ENCODE results near the gene IDI1.

IDI1 gene

GRCh38 chr10:1020460-1020859 lies 28.5 kb downstream of the IDI1 start:
- Histone ChIP-seq H4K20me1 (ENCODE audit: insufficient read depth, low read length, poor library complexity, severe bottlenecking) (peaks cover 2% of the 10 kb centered on the region), H3F3A (ENCODE audit: low read depth) (no peaks in the 10 kb centered on the region), H3K4me2 (ENCODE audit: low read depth, low read length, poor library complexity, severe bottlenecking) (no peak overlapping the region), H3K4me3 (ENCODE audit: low read length, poor library complexity, severe bottlenecking) (no peak overlapping the region), H3K9me3 (ENCODE audit: insufficient read depth, low read depth, low read length) (no peaks in the 10 kb centered on the region), H3K36me3 (ENCODE audit: insufficient read depth, low read length) (peaks cover 37% of the 10 kb centered on the region; the same call in 1 of the 2 replicates), H3K9ac (ENCODE audit: low read depth, low read length, poor library complexity, severe bottlenecking) (no peak overlapping the region), H3K4me1 (ENCODE audit: insufficient read depth, low read length, poor library complexity, severe bottlenecking) (no peaks in the 10 kb centered on the region), H3K79me2 (ENCODE audit: insufficient read depth, low read length) (no peaks in the 10 kb centered on the region), H2AFZ (ENCODE audit: low read length) (no peak overlapping the region), H3K27me3 (ENCODE audit: insufficient read depth, low read length, poor library complexity, severe bottlenecking) (no peaks in the 10 kb centered on the region), H3K9me2 (replicated peaks; ENCODE audit: low read depth, low read length) (no peaks in the 10 kb centered on the region)
- no peak for TF ChIP-seq EZH2phosphoT487 (IDR thresholded peaks at IDR 0.05; ENCODE audit: borderline replicate concordance)
- TF ChIP-seq CTCF (conservative IDR thresholded peaks at IDR 0.05; ENCODE audit: low read length): no peak

GRCh38 chr10:1019362-1019761 lies 29.6 kb downstream of the IDI1 start:
- TF ChIP-seq EZH2phosphoT487 (IDR thresholded peaks at IDR 0.05; ENCODE audit: borderline replicate concordance): no peak
- TF ChIP-seq CTCF (conservative IDR thresholded peaks at IDR 0.05; ENCODE audit: low read length): no peak

GRCh38 chr10:1015688-1016087 lies 33.2 kb downstream of the IDI1 start:
- Histone ChIP-seq H4K20me1 (ENCODE audit: insufficient read depth, low read length, poor library complexity, severe bottlenecking) (peaks cover 2% of the 10 kb centered on the region), H3K27me3 (ENCODE audit: insufficient read depth, low read length, poor library complexity, severe bottlenecking) (no peaks in the 10 kb centered on the region), H3F3A (ENCODE audit: low read depth) (no peaks in the 10 kb centered on the region), H3K9me2 (replicated peaks; ENCODE audit: low read depth, low read length) (no peaks in the 10 kb centered on the region), H3K9ac (ENCODE audit: low read depth, low read length, poor library complexity, severe bottlenecking) (no peak overlapping the region), H3K79me2 (ENCODE audit: insufficient read depth, low read length) (no peaks in the 10 kb centered on the region), H3K4me2 (ENCODE audit: low read depth, low read length, poor library complexity, severe bottlenecking) (no peak overlapping the region), H2AFZ (ENCODE audit: low read length) (no peak overlapping the region), H3K9me3 (ENCODE audit: insufficient read depth, low read depth, low read length) (no peaks in the 10 kb centered on the region), H3K4me1 (ENCODE audit: insufficient read depth, low read length, poor library complexity, severe bottlenecking) (no peaks in the 10 kb centered on the region), H3K36me3 (ENCODE audit: insufficient read depth, low read length) (peaks cover 76% of the 10 kb centered on the region; the same call in 1 of the 2 replicates), H3K4me3 (ENCODE audit: low read length, poor library complexity, severe bottlenecking) (no peak overlapping the region)
- TF ChIP-seq CTCF (conservative IDR thresholded peaks at IDR 0.05; ENCODE audit: low read length) (no peak), EZH2phosphoT487 (IDR thresholded peaks at IDR 0.05; ENCODE audit: borderline replicate concordance) (no peak)

More at GRCh38 chr10:1019362-1019761, 29.6 kb downstream of the IDI1 start:
- no peaks in the 10 kb centered on the region for H3K79me2 ChIP-seq (ENCODE audit: insufficient read depth, low read length)
- H3K9me3 ChIP-seq (ENCODE audit: insufficient read depth, low read depth, low read length): no peaks in the 10 kb centered on the region
- H3K9me2 ChIP-seq (replicated peaks; ENCODE audit: low read depth, low read length): no peaks in the 10 kb centered on the region
- H3K9ac ChIP-seq (ENCODE audit: low read depth, low read length, poor library complexity, severe bottlenecking): no peak overlapping the region
- no peaks in the 10 kb centered on the region for H3K4me1 ChIP-seq (ENCODE audit: insufficient read depth, low read length, poor library complexity, severe bottlenecking)
- no peak overlapping the region for H3K4me2 ChIP-seq (ENCODE audit: low read depth, low read length, poor library complexity, severe bottlenecking)
- H4K20me1 ChIP-seq (ENCODE audit: insufficient read depth, low read length, poor library complexity, severe bottlenecking): peaks cover 2% of the 10 kb centered on the region
- H3K27me3 ChIP-seq (ENCODE audit: insufficient read depth, low read length, poor library complexity, severe bottlenecking): no peaks in the 10 kb centered on the region
- H2AFZ ChIP-seq (ENCODE audit: low read length): no peak overlapping the region
- peaks cover 46% of the 10 kb centered on the region; the same call in 1 of the 2 replicates for H3K36me3 ChIP-seq (ENCODE audit: insufficient read depth, low read length)
- H3F3A ChIP-seq (ENCODE audit: low read depth): no peaks in the 10 kb centered on the region
- no peak overlapping the region for H3K4me3 ChIP-seq (ENCODE audit: low read length, poor library complexity, severe bottlenecking)

Data from Loucy (cell line).